Tibial artery (tissue), 4 donors: ENCODE measurements around the gene FAM78A.
"Not testable (repeated sequence)": the region's sequence is repeated elsewhere in the genome, so short reads cannot be mapped to it uniquely, and the experiment has no call there.

Experiments
- DNase-seq, 2 donors: peaks; one replicate each; pipeline ENCODE4 v3.0.0-alpha.2; 2019
- H3K27ac ChIP-seq, 2 donors: fragments of 200-600 bp; sonication (generic) in 1 of 2; 1 replicate in 1 of 2; 2 replicates in 1 of 2; pipeline ENCODE4 v1.5.1; 2018 to 2019; ENCODE audit warnings: mild to moderate bottlenecking in 1 of 2
- H3K27me3 ChIP-seq, 2 donors: fragments of 200-600 bp; sonication (generic) in 1 of 2; one replicate each; pipeline versions ENCODE4 v1.5.1 to v1.6.0; 2016 to 2019
- H3K36me3 ChIP-seq, 3 donors: fragments of 200-600 bp; sonication (generic) in 2 of 3; one replicate each; pipeline ENCODE4 v1.5.1; 2016 to 2019; ENCODE audit warnings: mild to moderate bottlenecking in 2 of 3
- H3K4me1 ChIP-seq, 4 donors: fragments of 200-600 bp; sonication (generic) in 2 of 4; 1 replicate in 3 of 4; 2 replicates in 1 of 4; pipeline ENCODE4 v1.5.1; 2016 to 2019
- H3K4me3 ChIP-seq, 2 donors: fragments of 200-600 bp; sonication (generic) in 1 of 2; 1 replicate in 1 of 2; 2 replicates in 1 of 2; pipeline ENCODE4 v1.5.1; 2018 to 2019; ENCODE audit warnings: mild to moderate bottlenecking in 2 of 2
- H3K9me3 ChIP-seq, 3 donors: fragments of 200-600 bp; sonication (generic) in 1 of 3; one replicate each; pipeline ENCODE4 v1.5.1; 2016 to 2019
- CTCF ChIP-seq, 2 experiments: fragments of 200-600 bp in 1 of 2; fragments of 450-650 bp in 1 of 2; IDR thresholded peaks; one replicate each; pipeline ENCODE4 v1.5.1; 2017 to 2019; ENCODE audit warnings: antibody characterized with exemption in 2 of 2, mild to moderate bottlenecking in 1 of 2, moderate library complexity in 1 of 2
- intact Hi-C: fragments of 100-400 bp; cut with DNase I; formaldehyde crosslinking; loops from one replicate; pipeline ENCODE4 v1.15.0; 2023; ENCODE audit warnings: low total_unique reads

The FAM78A gene

GRCh38 chr9:131266266-131267229 lies 9.8 kb downstream of the FAM78A start:
- Histone ChIP-seq H3K4me1 (no peaks in the 10 kb centered on the region), H3K27me3 (peaks cover 0 to 4% of the 10 kb centered on the region in 2 donors), H3K36me3 (no peaks in the 10 kb centered on the region), H3K4me3 (no peak overlapping the region), H3K9me3 (no peaks in the 10 kb centered on the region), H3K27ac (no peak overlapping the region)
- DNase-seq: no peak
- TF ChIP-seq CTCF (IDR thresholded peaks at IDR 0.05): no peak
- intact Hi-C loops: no loop called here

- no peak for TF ChIP-seq CTCF (IDR thresholded peaks at IDR 0.05)
- H3K4me1 ChIP-seq: no peaks in the 10 kb centered on the region
- DNase-seq: no peak
- H3K27me3 ChIP-seq: peaks cover 0 to 4% of the 10 kb centered on the region in 2 donors
- H3K9me3 ChIP-seq: no peaks in the 10 kb centered on the region
- intact Hi-C loops: no loop called here
- no peak overlapping the region for H3K4me3 ChIP-seq
- H3K27ac ChIP-seq: no peak overlapping the region
- peaks cover 0 to 9% (median 8%) of the 10 kb centered on the region in 3 donors for H3K36me3 ChIP-seq
Observed at GRCh38 chr9:131264231-131264630, 12.1 kb downstream of the FAM78A start.

DNA sequence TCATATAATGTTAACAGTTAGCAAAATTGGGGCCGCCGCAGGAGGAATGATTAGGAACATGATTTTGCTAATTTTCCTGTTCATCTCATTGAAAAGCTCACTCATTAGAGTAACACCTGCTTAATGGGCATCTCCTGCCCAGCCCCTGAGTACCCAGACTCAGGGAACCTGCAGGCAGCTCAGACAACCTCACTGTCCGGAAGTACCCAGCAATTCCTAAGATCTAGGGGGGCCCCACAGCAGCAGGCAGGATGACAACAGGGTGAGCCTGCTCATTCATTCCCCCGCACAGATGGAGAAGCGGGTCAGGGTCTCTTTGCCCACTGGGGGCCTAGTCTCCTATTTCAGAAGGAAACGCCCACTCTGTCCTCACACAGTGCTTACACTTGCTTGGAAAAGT lies 12.6 kb downstream of the FAM78A start:
- Histone ChIP-seq H3K4me1 (no peaks in the 10 kb centered on the region), H3K27me3 (peaks cover 0 to 4% of the 10 kb centered on the region in 2 donors), H3K4me3 (no peak overlapping the region), H3K36me3 (peaks cover 0 to 9% (median 8%) of the 10 kb centered on the region in 3 donors), H3K27ac (no peak overlapping the region), H3K9me3 (no peaks in the 10 kb centered on the region)
- TF ChIP-seq CTCF (IDR thresholded peaks at IDR 0.05): no peak
- no peak for DNase-seq
- intact Hi-C loops: loop anchor here (2.0 kb wide), 1 partner anchor 57 kb away; no protein-coding TSS in a partner anchor

DNA sequence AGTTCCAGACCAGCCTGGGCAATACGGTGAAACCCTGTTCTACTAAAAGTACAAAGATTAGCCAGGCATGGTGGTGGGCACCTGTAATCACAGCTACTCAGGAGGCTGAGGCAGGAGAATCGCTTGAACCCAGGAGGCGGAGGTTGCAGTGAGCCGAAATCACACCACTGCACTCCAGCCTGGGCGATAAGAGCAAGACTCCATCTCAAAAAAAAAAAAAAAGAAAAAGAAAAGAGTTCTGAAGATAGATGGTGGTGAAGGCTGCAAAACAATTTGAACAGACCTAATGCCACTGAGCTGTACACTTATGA lies 13.3 kb downstream of the FAM78A start:
- not testable (repeated sequence) for DNase-seq, H3K4me3 ChIP-seq, H3K27me3 ChIP-seq, H3K36me3 ChIP-seq, H3K27ac ChIP-seq, H3K9me3 ChIP-seq, H3K4me1 ChIP-seq
- intact Hi-C loops: loop anchor here (2.0 kb wide), 1 partner anchor 56 kb away; no protein-coding TSS in a partner anchor

DNA sequence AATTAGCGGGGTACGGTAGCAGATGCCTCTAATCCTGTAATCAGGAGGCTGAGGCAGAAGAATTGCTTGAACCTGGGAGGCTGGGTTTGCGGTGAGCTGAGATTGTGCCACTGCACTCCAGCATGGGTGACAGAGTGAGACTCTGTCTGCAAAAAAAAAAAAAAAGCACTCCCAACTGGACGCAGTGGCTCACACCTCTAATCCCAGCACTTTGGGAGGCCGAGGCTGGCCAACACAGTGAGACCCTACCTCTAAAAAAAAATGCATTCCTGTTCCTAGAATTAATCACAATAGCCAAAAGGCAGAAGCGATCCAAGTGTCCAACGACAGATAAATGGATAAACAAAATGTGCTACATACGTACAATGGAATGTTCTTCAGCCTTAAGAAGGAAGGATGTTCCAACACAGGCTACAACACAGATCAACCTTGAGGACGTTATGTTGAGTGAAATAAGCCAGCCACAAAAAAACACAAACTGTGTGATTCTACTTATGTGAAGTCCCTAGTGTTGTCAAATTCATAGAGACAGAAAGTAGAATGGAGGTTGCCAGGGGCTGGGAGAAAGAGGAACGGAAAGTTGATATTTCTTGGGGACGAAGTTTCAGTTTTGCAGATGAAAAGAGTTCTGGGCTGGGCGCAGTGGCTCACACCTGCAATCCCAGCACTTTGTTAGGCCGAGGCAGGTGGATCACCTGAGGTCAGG lies 13.8 kb downstream of the FAM78A start:
- intact Hi-C loops: loop anchor here (2.0 kb wide), 1 partner anchor 56 kb away; no protein-coding TSS in a partner anchor
- Histone ChIP-seq H3K27ac (no peak overlapping the region), H3K4me1 (no peaks in the 10 kb centered on the region), H3K27me3 (peaks cover 0 to 4% of the 10 kb centered on the region in 2 donors), H3K36me3 (peaks cover 0 to 9% (median 8%) of the 10 kb centered on the region in 3 donors), H3K9me3 (no peaks in the 10 kb centered on the region), H3K4me3 (no peak overlapping the region)
- TF ChIP-seq CTCF (IDR thresholded peaks at IDR 0.05): no peak
- DNase-seq: no peak
